ENCODE measurements around the gene ATP6V0E2. TPM values are rescaled to one million over a fixed set of nuclear protein-coding genes. Genes with fewer than 3 reads are reported as not detected.

The ATP6V0E2 gene
- 10 to 100 TPM; 12.7 to 23.7 (median 20.9) TPM for total RNA-seq
- long read RNA-seq, donor 1, transcript ATP6V0E2-203 (4 exons, 2,722 nt), result major isoform, 57 of 60 reads
- long read RNA-seq, donor 1, partial matches to known transcripts, result 1 of 60 reads
- long read RNA-seq, donor 1, other reads (novel, unspliced or antisense), result 2 of 60 reads
- long read RNA-seq, donor 2, transcript ATP6V0E2-203 (4 exons, 2,722 nt), result major isoform, 27 of 28 reads
- long read RNA-seq, donor 2, partial matches to known transcripts, result 0 of 28 reads
- long read RNA-seq, donor 2, other reads (novel, unspliced or antisense), result 0 of 28 reads

DNA sequence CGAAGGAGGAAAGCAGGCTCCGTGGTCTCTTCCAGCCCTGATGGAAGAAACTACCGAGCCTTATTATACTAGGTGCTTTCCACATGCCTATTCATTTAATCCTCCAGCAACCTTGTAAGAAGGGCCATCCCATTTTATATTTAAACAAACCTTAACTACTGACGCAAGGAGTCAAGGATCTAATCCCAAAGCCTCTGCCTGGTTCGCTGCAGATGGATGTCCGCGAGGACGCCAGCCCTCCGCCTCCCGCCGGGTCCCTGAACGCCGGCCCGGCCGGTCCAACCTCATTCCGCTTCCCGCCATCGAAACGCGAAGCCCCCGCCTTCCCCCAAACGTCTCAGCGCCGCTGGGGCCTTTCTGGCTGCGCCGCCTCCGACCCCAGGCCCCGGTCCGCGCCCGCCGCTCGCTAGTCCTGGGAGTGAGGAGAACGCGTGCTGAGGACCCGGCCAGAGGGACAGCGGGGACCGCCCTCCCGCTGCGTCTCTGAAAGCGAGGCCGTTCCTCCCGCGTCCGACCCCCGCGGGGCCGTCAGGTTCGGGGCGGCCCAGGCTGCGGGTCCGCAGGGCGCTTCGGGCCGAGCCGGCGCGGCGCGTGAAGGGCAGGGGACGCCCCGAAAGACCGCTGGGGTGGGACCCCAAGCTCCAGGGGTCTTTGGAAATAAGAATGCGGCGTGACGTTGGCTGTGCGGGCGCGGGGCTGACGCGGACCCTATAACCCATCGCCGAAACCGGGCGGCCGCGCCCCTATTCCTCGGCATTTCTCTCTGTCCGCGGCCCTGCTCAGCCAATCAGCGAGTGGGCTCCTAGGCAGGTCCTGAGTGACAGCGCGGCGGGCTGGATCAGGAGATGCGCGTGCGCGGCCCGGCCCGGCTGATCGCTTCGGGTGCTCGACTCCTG, at the start of gene ATP6V0E2:
ATP6V0E2 (plus strand) TSS at position 896 of the 896 bp plus-strand sequence. CDS start 97 bp downstream, outside the sequence.
- no peaks in the 10 kb centered on the region for H3K36me3 ChIP-seq (ENCODE audit: low read depth)
- peak within 1 kb of the TSS; percentile 50 for H3K4me3 ChIP-seq
- H3K4me1 ChIP-seq (ENCODE audit: low read depth), result peaks cover 8% of the 10 kb centered on the region
- no peaks in the 10 kb centered on the region for H3K9me3 ChIP-seq
- DNase-seq (peak; percentile 93 to 96 (median 95)), ATAC-seq (peak; percentile 95)
- intact Hi-C loops (cut with DNase I, micrococcal nuclease), result no loop called here
- TF ChIP-seq, protein P1, sequence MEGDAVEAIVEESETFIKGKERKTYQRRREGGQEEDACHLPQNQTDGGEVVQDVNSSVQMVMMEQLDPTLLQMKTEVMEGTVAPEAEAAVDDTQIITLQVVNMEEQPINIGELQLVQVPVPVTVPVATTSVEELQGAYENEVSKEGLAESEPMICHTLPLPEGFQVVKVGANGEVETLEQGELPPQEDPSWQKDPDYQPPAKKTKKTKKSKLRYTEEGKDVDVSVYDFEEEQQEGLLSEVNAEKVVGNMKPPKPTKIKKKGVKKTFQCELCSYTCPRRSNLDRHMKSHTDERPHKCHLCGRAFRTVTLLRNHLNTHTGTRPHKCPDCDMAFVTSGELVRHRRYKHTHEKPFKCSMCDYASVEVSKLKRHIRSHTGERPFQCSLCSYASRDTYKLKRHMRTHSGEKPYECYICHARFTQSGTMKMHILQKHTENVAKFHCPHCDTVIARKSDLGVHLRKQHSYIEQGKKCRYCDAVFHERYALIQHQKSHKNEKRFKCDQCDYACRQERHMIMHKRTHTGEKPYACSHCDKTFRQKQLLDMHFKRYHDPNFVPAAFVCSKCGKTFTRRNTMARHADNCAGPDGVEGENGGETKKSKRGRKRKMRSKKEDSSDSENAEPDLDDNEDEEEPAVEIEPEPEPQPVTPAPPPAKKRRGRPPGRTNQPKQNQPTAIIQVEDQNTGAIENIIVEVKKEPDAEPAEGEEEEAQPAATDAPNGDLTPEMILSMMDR (IDR thresholded peaks at IDR 0.05), result no peak

DNA sequence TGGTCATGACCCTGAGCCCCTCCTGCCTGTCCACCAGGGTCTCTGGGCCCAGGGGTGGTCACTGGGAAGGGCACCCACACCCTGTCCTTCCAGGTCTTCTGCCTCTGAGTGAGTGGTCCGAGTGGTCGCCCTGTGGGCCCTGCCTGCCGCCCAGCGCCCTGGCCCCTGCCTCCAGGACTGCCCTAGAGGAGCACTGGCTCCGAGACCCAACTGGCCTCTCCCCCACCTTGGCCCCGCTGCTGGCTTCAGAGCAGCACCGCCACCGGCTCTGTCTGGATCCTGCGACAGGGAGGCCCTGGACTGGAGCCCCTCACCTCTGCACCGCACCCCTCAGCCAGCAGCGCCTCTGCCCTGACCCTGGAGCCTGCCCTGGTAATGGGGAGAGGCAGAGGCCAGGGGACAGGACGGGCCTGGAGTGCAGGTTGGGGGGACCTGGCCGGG, 49.4 kb upstream of the ATP6V0E2 start:
- TF ChIP-seq, protein P1 (IDR thresholded peaks at IDR 0.05), result no peak
- intact Hi-C loops (cut with DNase I, micrococcal nuclease), result no loop called here
- H3K4me1 ChIP-seq (ENCODE audit: low read depth), result peaks cover 9% of the 10 kb centered on the region
- H3K4me3 ChIP-seq, result no peak overlapping the region
- DNase-seq, result peak in 2 of 3 donors; percentile 15 to 34
- no peaks in the 10 kb centered on the region for H3K9me3 ChIP-seq
- no peak for ATAC-seq
- no peaks in the 10 kb centered on the region for H3K36me3 ChIP-seq (ENCODE audit: low read depth)

DNA sequence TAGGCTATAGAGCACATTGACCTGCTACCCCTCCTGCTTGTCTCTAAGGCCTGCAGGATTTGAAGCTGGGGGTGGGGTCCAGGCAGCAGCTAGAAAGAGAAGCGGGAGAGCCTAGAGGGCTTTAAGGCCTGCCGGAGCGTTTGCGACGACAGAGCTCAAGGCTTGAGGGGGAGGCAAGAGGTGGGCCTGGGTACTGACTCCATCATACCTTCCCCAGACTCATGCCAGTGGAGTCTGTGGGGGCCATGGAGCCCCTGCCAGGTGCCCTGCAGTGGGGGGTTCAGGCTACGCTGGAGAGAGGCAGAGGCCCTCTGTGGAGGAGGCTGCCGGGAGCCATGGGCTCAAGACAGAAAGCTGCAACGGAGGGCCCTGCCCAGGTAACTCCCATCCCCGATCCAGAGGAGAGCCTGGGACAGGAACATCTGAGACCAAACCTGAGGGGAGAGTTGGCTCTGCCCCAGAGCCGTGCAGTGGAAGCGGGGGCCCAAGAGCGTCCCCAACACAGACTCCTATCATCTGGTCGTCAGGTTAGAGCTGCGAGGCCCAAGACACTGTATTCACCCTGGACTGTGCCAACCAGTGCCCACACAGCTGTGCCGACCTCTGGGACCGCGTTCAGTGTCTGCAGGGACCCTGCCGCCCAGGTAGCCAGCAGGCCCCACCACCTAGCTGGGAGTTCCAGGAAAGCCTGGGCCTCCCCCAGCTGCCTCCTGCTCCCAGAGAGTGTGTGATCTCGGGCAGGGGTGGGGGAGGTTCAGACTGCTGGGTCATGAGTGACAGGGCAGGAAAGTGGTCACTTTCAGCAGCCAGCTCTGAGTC, 48.8 kb upstream of the ATP6V0E2 start:
- TF ChIP-seq, protein P1 (IDR thresholded peaks at IDR 0.05), result no peak
- DNase-seq (peak in 2 of 3 donors; percentile 15 to 31), ATAC-seq (no peak)
- no peak overlapping the region for H3K4me3 ChIP-seq
- no peaks in the 10 kb centered on the region for H3K36me3 ChIP-seq (ENCODE audit: low read depth)
- intact Hi-C loops (cut with DNase I, micrococcal nuclease), result no loop called here
- no peaks in the 10 kb centered on the region for H3K9me3 ChIP-seq
- peaks cover 9% of the 10 kb centered on the region for H3K4me1 ChIP-seq (ENCODE audit: low read depth)

DNA sequence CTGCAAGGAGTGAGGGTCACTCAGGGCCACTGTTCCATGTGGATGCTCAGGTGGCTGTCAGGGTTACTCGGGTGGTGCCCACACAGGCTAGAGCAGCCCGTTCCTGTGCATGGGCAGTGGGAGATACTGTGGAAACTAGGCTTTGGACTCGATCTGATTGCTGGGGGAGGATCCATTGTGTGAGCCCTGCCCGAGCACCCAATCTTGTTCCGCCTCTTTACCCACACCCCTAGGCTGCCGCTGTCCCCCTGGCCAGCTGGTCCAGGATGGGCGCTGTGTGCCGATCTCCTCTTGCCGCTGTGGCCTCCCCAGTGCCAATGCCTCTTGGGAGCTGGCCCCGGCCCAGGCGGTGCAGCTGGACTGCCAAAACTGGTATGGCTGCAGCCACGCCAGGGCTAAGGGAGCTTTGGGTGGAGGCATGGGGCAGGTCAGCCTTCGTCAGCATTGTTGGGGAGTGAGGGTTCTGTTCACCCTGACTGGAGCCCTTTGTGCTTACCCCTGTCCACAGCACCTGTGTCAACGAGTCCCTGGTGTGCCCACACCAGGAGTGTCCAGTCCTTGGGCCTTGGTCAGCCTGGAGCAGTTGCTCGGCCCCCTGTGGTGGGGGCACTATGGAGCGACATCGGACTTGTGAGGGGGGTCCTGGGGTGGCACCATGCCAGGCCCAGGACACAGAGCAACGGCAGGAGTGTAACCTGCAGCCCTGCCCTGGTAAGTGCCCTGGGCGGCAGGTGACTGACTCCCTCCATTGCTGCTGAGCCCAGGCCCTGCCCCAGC, 48.0 kb upstream of the ATP6V0E2 start:
- DNase-seq (peak in 2 of 3 donors; percentile 27 to 45), ATAC-seq (no peak)
- Histone ChIP-seq H3K4me3 (no peak overlapping the region), H3K9me3 (no peaks in the 10 kb centered on the region), H3K36me3 (ENCODE audit: low read depth) (no peaks in the 10 kb centered on the region), H3K4me1 (ENCODE audit: low read depth) (peaks cover 9% of the 10 kb centered on the region)
- intact Hi-C loops (cut with DNase I, micrococcal nuclease), result no loop called here
- TF ChIP-seq, protein P1 (IDR thresholded peaks at IDR 0.05), result no peak
